Esophagus muscularis mucosa (tissue), 4 donors: ENCODE results near the gene MPP3. TPM values are rescaled to one million over a fixed set of nuclear protein-coding genes. Genes with fewer than 3 reads are reported as not detected.
"Not testable (repeated sequence)": the region's sequence is repeated elsewhere in the genome, so short reads cannot be mapped to it uniquely, and the experiment has no call there.

ENCODE experiments used
- DNase-seq: peaks from one replicate; pipeline ENCODE4 v3.0.0-alpha.2; 2017; ENCODE audit errors: extremely low spot score
- H3K27ac ChIP-seq, 4 donors: fragments of 200-600 bp; sonication (generic); replicated peaks in 1 of 4; 1 replicate in 3 of 4; 2 replicates in 1 of 4; pipeline ENCODE4 v1.5.1; 2016 to 2019; ENCODE audit warnings: mild to moderate bottlenecking in 1 of 4
- H3K27me3 ChIP-seq, 4 donors: fragments of 200-600 bp; sonication (generic); one replicate each; pipeline versions ENCODE4 v1.5.1 to v1.6.0; 2016 to 2019
- H3K36me3 ChIP-seq, 4 donors: fragments of 200-600 bp; sonication (generic); one replicate each; pipeline ENCODE4 v1.5.1; 2016 to 2019
- H3K4me1 ChIP-seq, 4 donors: fragments of 200-600 bp; sonication (generic); one replicate each; pipeline ENCODE4 v1.5.1; 2016 to 2019
- H3K4me3 ChIP-seq, 4 donors: fragments of 200-600 bp; sonication (generic); 1 replicate in 2 of 4; 2 replicates in 2 of 4; pipeline ENCODE4 v1.5.1; 2016 to 2019; ENCODE audit warnings: mild to moderate bottlenecking in 4 of 4, moderate library complexity in 1 of 4
- H3K9me3 ChIP-seq, 4 donors: fragments of 200-600 bp; sonication (generic); 1 replicate in 3 of 4; 2 replicates in 1 of 4; pipeline ENCODE4 v1.5.1; 2016 to 2019
- EP300 ChIP-seq: sonication (generic); formaldehyde crosslinking; IDR thresholded peaks from one replicate; pipeline ENCODE4 v1.6.1; 2017; ENCODE audit warnings: antibody characterized with exemption
- POLR2A ChIP-seq: fragments of 450-650 bp; IDR thresholded peaks from one replicate; pipeline ENCODE4 v1.6.1; 2017; ENCODE audit warnings: antibody characterized with exemption, moderate library complexity, mild to moderate bottlenecking, low read depth
- POLR2AphosphoS5 ChIP-seq, 2 donors: sonication (generic); formaldehyde crosslinking; IDR thresholded peaks; one replicate each; pipeline ENCODE4 v1.6.1; 2017; ENCODE audit warnings: antibody characterized with exemption in 2 of 2
- WGBS: methylation state at CpG from one replicate; pipeline ENCODE4 v1.1.5; 2018; 5-methylcytosine and 5-hydroxymethylcytosine counted together
- intact Hi-C: fragments of 100-400 bp; cut with DNase I; formaldehyde crosslinking; loops from one replicate; pipeline ENCODE4 v1.15.1; 2023
- total RNA-seq, 4 donors: library from RNA; depleted of rRNA; stranded (reverse); fragments of >200 nt; gene quantifications; one replicate each; pipeline versions ENCODE4 v1.1.0 to v1.2.1, GENCODE V29; 2016
- TF ChIP-seq, protein P1 (sequence below), 3 experiments: fragments of 200-600 bp in 2 of 3; fragments of 450-650 bp in 1 of 3; sonication (generic) in 2 of 3; IDR thresholded peaks; one replicate each; pipeline ENCODE4 v1.5.1; 2017 to 2019; ENCODE audit warnings: antibody characterized with exemption in 3 of 3, mild to moderate bottlenecking in 2 of 3, moderate library complexity in 1 of 3

The MPP3 gene
- total RNA-seq, 4 donors from 2014 or later = 5.0 to 9.9 (median 6.2) TPM

DNA sequence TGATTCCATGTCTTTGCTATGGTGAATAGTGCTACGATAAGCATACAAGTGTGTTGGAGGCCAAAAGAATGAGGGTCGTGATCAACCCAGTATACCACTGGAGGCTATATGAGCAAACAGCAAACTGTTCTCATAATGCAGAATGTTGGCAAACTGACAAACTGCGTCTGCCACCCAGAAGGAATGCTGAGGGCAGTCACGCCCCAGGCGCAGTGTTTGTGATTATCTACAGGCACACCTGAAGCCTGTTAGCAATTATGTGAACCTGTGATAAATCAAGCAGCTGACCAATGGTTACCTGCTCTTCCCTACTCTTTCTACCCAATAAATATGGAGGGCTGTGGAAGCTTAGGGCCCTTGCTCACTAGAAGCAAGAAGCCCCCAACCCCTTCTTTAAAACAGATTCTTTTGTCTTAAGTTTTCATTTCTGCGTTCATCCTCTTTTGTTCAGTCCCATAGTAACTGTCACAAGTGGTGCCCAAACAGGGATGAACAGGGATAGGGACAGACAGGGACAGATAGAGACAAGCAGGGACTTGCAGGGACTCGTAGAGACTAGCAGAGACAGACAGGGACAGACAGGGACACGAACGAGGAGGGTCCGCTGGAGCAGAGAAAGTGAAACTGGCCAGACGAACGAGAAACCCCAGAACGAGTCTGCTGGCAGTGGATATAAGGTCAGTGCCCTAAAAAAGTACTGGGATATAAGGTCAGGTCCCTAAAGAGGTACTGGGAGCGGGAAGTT, 39.2 kb upstream of the MPP3 start:
- H3K36me3 ChIP-seq = peaks cover 0 to 8% (median 4%) of the 10 kb centered on the region in 4 donors
- H3K27ac ChIP-seq = no peak overlapping the region
- H3K4me1 ChIP-seq = peaks cover 0 to 13% (median 1%) of the 10 kb centered on the region in 4 donors
- peaks cover 0 to 5% (median 0%) of the 10 kb centered on the region in 4 donors for H3K27me3 ChIP-seq
- H3K9me3 ChIP-seq = no peaks in the 10 kb centered on the region
- no peak overlapping the region for H3K4me3 ChIP-seq
- intact Hi-C loops = loop anchor here (10.0 kb wide), 1 partner anchor 123 kb away; no protein-coding TSS in a partner anchor
- TF ChIP-seq, protein P1, sequence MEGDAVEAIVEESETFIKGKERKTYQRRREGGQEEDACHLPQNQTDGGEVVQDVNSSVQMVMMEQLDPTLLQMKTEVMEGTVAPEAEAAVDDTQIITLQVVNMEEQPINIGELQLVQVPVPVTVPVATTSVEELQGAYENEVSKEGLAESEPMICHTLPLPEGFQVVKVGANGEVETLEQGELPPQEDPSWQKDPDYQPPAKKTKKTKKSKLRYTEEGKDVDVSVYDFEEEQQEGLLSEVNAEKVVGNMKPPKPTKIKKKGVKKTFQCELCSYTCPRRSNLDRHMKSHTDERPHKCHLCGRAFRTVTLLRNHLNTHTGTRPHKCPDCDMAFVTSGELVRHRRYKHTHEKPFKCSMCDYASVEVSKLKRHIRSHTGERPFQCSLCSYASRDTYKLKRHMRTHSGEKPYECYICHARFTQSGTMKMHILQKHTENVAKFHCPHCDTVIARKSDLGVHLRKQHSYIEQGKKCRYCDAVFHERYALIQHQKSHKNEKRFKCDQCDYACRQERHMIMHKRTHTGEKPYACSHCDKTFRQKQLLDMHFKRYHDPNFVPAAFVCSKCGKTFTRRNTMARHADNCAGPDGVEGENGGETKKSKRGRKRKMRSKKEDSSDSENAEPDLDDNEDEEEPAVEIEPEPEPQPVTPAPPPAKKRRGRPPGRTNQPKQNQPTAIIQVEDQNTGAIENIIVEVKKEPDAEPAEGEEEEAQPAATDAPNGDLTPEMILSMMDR (IDR thresholded peaks at IDR 0.05) = no peak
- TF ChIP-seq POLR2A = no peak
- no peak for TF ChIP-seq POLR2AphosphoS5 (IDR thresholded peaks at IDR 0.05)
- TF ChIP-seq EP300 = no peak
- no peak for DNase-seq
- WGBS = 70% methylated on average over 14 of the region's 14 CpGs

DNA sequence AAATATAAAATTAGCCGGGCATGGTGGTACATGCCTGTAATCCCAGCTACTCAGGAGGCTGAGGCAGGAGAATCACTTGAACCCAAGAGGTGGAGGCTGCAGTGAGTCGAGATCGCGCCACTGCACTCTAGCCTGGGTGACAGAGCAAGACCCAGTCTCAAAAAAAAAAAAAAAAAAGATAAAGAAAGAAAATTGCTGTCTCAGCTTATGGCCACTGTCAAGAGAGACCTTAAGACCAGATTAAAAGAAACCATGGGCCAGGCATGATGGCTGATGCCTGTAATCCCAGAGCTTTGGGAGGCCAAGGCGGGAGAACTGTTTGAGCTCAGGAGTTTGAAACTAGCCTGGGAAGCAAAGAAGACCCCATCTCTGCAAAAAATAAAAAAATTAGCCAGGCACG, 36.1 kb upstream of the MPP3 start:
- H3K27ac ChIP-seq, DNase-seq, H3K27me3 ChIP-seq, H3K9me3 ChIP-seq, H3K4me3 ChIP-seq, intact Hi-C loops, H3K36me3 ChIP-seq: not testable (repeated sequence)
- WGBS = 76% methylated on average over 6 of the region's 6 CpGs
- peaks cover 0 to 13% (median 1%) of the 10 kb centered on the region in 4 donors for H3K4me1 ChIP-seq

DNA sequence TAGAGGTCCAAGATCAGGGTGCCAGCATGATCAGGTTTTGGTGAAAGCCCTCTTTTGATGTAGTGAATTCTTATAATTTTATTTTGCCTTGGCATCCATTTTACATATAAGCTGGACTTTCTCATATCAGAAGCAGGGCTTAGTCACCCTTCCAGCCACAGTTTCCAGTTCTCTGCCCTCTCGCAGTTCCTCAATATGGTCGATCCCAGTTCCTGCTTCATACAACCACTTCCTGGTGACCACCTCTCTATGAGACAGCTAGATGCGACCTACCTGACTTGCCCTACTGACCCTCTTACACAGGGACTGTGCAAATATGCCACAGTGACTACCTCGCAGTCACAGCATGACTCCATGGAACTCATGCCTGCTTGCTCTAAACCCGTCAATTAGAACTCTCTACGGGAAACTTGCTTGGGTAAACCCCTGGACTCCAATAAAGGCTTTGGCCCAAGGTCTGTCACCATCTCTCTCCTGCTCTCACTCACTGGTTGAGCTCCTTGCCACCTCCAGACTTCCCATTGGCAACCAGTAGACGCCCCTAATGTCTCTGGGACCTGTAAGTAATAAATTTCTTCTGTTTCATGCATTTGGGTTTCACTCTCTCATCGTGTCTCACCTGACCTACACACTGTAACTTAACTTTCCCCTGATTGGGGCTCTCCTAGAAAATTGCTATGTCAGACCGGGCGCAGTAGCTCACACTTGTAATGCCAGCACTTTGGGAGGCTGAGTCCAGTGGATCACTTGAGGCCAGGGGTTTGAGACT, 35.5 kb upstream of the MPP3 start:
- 88% methylated on average over 10 of the region's 10 CpGs for WGBS
- no peak for DNase-seq

DNA sequence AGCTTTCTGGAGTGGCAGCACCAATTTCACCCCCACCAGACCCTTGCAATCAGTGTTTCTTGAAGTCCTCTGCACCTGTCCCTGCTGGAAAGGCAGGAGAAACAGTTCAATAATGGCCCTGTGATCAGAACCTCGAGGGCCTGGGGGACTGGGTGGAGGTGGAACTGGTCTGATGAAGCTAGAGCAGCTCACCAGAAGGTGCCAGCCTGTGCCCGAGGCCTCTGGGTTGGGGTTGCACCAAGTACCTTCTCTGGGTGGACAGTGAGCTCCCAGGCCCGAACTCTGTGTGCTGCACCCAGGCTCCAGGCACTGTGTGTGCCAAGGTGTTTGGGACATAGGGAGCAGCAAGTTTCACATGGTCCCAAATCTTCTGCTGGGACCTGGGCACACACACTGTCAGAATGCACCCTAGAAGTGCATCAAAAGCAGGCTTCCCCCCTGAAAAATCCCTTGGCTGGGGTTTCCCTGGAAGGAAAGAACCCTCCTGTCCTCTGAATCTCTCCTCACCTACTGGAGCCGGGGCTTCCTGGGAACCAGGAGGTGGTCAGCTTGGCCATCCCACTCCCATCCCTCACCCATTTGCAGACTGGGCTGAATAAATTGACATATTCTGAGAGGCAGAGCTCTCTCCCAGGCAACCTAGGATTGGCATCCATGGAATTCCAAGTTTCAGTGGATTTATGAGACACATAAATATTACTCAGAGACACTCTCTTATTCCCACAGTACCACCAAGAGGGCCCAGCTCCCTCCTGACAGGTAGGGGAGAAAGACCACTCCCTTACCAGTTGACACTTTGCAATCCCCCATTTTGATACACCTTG, 31.4 kb upstream of the MPP3 start:
- peaks cover 0 to 5% (median 0%) of the 10 kb centered on the region in 4 donors for H3K27me3 ChIP-seq
- no peak for DNase-seq
- no peak overlapping the region for H3K4me3 ChIP-seq
- H3K9me3 ChIP-seq = no peaks in the 10 kb centered on the region
- no peak overlapping the region for H3K27ac ChIP-seq
- no peaks in the 10 kb centered on the region for H3K36me3 ChIP-seq
- intact Hi-C loops = no loop called here
- peaks cover 20 to 28% (median 26%) of the 10 kb centered on the region in 4 donors for H3K4me1 ChIP-seq
- WGBS = 59% methylated on average over 2 of the region's 4 CpGs
- no peak for TF ChIP-seq POLR2AphosphoS5 (IDR thresholded peaks at IDR 0.05)
- TF ChIP-seq EP300 = no peak
- TF ChIP-seq, protein P1 (IDR thresholded peaks at IDR 0.05) = no peak
- TF ChIP-seq POLR2A = no peak

More for the DNA sequence above, 35.5 kb upstream of the MPP3 start:
- no peak overlapping the region for H3K4me3 ChIP-seq
- intact Hi-C loops = no loop called here
- TF ChIP-seq POLR2A (no peak), EP300 (no peak), POLR2AphosphoS5 (IDR thresholded peaks at IDR 0.05) (no peak)
- TF ChIP-seq, protein P1 (IDR thresholded peaks at IDR 0.05) = no peak
- peaks cover 0 to 5% (median 0%) of the 10 kb centered on the region in 4 donors for H3K27me3 ChIP-seq
- peaks cover 0 to 13% (median 1%) of the 10 kb centered on the region in 4 donors for H3K4me1 ChIP-seq
- no peak overlapping the region for H3K27ac ChIP-seq
- no peaks in the 10 kb centered on the region for H3K36me3 ChIP-seq
- no peaks in the 10 kb centered on the region for H3K9me3 ChIP-seq
